NCI-H345 treated with DMSO at 0.1 percent for 48 hours (cell line): ENCODE results near the gene CGB8.
"Not testable (repeated sequence)": the region's sequence is repeated elsewhere in the genome, so short reads cannot be mapped to it uniquely, and the experiment has no call there.

Source experiments
- DNase-seq: peaks from one replicate; lab custom pipeline; 2025; ENCODE audit not compliant: unreplicated experiment; lab: John Stamatoyannopoulos, UW

CGB8 gene

GRCh38 chr19:49064768-49065611 lies 16.1 kb upstream of the CGB8 start, which contains the start of gene NTF4:
Gene NTF4 (minus strand): TSS chr19:49064818. CDS start chr19:49061997, 2,821 bp downstream.
- no peak for DNase-seq

DNA sequence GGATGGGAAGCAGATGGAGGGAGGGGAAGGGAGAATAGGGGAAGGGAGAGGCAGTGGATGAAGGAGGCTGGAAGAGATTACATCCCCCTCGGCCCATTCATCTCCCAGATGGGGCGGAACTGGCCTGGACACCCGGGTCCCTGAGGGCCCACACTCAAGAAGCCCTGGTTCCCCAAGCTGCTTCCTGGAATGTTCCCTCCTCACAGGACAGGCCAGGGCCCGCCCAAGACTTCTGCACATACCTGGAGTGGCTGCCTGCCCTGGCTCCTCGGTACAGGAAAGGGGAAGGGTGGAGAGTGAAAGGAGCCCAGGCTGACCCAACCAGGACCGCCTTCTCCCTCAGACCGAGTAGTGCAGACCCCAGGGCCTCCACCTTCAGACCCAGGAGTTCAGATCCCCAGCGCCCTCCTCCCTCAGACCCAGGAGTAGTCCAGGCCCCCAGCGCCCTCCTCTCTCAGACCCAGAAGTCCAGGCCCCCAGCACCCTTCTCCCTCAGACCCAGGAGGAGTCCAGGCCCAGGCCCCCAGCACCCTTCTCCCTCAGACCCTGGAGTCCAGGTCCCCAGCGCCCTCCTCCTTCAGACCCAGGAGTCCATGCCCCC lies 15.2 kb upstream of the CGB8 start:
- no peak for DNase-seq

DNA sequence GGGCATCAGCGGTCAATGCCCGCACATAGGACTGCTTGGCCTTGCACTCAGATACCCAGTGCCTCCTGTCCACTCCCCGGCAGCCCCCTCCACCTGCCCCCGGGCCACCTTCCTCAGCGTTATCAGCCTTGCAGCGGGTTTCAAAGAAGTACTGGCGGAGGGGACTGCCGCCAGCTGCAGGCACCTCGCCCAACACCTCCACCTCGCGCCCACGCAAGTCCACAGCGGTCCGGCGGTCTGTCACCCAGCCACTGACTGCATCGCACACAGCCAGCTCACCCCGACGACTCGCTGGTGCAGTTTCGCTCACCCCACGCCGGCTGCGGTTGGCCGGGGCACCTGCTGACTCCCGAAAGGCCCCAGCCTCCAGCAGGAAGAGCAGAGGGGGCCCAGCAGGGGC lies 12.5 kb upstream of the CGB8 start:
- DNase-seq: no peak

DNA sequence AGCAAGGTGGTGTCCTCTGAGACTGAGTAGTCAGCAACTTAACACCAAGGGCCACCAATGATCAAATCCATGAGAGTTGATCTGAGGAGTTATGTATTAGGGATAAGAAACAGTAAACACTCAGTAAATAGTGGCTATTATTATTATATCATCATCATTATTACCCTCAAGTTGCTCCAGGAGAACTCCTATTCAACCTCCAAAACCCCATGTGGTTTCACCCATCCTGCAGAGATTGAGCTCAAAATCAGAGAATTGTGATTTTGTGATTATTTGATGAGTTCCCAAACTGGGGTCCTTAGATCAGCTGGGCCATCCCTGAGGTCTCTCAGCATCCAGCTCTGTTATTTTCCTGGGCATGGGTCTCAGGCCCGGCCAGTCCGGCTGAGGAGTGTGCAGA lies 12.1 kb upstream of the CGB8 start:
- no peak for DNase-seq

DNA sequence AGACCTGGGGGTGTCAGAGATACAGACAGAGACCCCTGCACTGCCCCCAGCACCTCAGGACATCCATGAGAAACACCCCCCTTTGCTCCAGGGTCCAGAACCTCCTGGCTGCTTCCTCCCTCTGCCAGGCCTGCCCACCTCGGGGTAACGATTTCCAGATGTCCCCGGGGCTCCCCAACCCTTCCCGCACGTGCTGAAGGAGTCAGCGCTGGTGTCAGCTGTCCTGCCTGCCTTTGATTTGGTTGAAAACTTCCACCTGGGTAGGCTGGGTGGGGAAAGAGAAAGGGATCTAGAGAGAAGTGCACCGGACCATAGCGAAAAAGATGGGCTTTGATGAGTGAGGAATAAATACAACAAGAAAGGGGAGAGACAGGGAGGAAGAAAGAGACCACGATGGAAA lies 10.1 kb upstream of the CGB8 start:
- no peak for DNase-seq

DNA sequence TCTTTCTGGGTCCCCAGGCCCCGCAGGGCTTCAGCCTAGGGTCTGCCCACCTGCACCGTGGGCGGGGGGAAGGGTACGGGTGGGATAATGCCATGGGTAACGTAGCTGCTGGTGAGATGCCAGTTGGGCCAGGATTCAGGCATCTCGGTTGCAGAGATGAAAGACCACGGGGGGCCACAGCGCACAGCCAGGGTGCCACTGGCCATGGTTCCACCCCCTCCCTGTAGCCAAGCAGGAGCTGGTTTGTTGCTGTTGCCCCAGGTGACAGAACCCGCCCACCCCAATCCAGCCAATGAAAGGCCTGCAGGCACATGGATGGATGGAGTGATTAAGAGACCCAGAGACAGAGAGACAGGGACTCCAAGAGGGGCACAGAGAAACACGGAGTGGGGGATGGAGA lies 9.7 kb upstream of the CGB8 start:
- DNase-seq: no peak

GRCh38 chr19:49057636-49058234 lies 8.8 kb upstream of the CGB8 start, which contains the start of gene CGB7:
Gene CGB7 (minus strand): TSS chr19:49057749. CDS start chr19:49055375, 2,374 bp downstream.
- DNase-seq: no peak

DNA sequence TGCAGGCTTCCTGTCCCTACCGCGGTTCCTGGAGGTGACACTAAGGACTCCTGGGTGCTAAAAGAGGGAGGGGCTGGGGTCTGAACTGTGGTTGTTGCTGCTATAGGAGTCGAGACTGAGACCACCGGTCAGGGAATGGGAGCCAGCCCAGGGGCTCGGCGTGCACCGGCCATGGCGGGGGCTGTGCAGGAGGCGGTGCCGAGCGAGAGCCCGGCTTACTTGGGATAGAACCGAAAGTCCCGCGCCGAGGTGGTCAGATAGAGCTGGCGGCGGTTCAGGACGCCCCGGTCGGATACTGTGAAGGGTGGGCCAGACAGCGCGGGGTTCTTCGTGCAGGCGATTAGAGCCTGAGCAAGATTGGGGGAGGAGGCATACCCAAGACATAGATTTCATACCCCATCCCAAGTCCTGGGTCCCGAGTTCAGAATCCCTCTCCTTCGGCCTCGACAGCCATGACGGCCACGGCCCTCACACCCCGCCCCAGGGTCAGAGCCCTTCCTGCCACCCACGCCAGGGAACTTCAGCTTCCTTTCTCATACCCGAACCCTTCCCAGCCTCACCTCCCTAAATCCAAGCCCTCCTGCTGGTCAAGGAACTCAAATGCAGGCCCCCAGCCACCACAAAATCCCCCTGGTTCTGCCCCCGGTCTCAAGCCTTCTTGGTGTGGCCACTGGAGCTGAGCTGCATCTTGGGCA lies 8.1 kb upstream of the CGB8 start:
- not testable (repeated sequence) for DNase-seq

DNA sequence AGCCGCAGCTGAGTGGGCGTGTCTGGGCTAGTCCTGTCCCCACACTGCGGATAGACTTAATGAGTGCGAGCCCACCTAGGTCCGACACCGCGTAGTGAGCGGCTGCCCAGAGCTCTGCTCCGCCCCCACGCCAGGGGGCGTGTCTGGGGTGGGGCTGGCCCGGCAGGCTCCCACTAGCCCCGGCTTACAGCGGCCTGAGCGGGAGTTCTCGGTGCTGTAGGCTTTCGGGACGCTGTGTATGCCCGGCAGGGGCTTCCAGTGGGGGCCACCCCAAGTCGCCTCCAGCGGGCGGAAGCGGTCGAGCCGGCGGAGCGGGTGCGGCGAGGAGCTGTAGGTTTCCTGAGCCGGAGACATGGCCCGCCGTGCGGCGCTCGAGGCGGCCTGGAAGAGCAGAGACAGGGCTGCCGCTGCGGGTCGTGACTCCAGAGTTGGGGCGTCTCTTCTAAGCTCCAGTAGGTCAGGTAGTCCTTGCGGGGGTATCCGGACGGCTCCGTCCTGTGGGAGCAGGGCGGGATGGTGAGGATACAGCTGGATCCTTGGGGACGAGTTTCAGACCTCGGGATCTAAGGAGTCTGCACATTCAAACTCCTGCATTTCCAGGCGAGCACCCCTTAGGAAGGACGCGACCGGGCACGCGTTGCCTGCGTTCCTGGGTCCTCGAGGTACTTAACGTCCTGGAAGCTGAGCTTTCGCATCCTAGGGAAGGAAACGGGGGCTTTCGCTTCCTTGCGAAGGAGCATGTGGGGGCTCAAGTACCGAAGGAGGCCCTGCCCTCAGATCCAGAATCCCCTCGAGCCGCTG lies 7.4 kb upstream of the CGB8 start:
- DNase-seq: no peak

- not testable (repeated sequence) for DNase-seq
These were observed 1.6 kb upstream of the CGB8 start for GRCh38 chr19:49050376-49051033.

GRCh38 chr19:49049834-49050233 lies 923 bp upstream of the CGB8 start:
- not testable (repeated sequence) for DNase-seq

DNA sequence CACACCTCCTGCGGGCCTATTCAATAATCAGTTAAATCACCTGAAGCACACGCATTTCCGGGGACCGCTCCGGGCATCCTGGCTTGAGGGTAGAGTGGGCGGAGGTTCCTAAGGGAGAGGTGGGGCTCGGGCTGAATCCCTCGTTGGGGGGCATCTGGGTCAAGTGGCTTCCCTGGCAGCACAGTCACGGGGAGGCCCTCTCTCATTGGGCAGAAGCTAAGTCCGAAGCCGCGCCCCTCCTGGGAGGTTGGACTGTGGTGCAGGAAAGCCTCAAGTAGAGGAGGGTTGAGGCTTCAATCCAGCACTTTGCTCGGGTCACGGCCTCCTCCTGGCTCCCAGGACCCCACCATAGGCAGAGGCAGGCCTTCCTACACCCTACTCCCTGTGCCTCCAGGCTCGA lies 5.4 kb downstream of the CGB8 start, which contains the start of gene CGB5:
Gene CGB5 (plus strand): TSS at position 301 of the 400 bp plus-strand sequence. CDS start 362 bp downstream, outside the sequence.
- DNase-seq: not testable (repeated sequence)

GRCh38 chr19:49042666-49043065 lies 6.2 kb downstream of the CGB8 start:
- DNase-seq: not testable (repeated sequence)

DNA sequence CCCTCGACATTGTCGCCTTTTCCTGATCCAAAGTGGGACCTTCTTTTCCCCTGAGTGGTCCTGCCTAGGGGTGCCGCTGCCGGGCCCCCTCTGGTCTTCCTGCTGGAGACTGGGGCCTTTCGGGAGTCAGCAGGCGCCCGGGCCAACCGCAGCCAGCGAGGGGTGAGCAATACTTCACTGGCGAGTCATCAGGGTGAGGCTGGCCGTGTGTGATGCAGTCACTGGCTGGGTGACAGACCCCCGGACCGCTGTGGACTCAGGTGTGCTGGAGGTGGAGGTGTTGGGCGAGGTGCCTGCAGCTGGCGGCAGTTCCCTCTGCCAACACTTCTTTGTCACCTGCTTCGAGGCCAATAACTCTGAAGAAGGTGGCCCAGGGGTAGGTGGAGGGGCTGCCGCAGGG lies 6.7 kb downstream of the CGB8 start:
- no peak for DNase-seq

DNA sequence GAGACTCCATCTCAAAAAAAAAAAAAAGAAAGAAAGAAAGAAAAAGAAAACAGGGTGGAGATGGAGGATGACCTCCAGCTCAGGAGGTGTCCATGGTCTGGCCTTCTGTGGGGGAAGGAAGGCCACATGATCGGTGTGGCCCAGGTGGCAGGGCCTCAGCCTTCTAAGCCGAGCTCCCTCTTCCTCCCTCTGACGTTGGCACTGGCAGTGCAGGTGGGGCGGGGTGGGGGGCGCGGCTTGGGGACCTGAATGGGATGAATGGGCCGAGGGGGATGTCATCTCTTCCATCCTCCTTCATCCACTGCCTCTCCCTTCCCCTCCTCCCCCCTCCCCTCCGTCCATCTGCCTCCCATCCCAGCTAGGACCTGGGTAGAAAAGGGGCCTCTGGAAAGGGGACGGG lies 9.2 kb downstream of the CGB8 start:
- not testable (repeated sequence) for DNase-seq

DNA sequence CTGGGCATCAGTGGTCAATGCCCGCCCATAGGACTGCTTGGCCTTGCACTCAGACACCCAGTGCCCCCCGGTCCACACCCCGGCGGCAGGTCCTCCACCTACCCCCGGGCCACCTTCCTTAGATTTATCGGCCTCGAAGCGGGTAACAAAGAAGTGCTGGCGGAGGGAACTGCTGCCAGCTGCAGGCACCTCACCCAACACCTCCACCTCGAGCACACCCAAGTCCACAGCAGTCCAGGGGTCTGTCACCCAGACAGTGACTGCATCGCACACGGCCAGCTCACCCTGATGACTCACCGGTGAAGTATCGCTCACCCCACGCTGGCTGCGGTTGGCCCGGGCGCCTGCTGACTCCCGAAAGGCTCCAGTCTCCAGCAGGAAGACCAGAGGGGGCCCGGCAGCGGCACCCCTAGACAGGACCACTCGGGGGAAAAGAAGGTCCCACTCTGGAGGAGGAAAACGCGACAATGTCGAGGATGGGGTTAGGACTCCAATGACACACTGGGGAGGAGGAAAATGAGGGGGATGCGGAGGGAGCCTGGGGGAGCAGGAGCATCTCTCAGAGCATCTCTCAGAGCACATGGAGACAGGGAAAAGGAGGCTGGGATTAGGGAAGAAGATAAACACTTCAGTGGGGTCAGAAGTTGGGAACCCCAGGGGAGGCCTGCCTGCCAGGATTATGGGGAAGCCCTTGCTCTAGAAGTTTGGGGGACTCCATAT lies 10.2 kb downstream of the CGB8 start:
- DNase-seq: not testable (repeated sequence)

DNA sequence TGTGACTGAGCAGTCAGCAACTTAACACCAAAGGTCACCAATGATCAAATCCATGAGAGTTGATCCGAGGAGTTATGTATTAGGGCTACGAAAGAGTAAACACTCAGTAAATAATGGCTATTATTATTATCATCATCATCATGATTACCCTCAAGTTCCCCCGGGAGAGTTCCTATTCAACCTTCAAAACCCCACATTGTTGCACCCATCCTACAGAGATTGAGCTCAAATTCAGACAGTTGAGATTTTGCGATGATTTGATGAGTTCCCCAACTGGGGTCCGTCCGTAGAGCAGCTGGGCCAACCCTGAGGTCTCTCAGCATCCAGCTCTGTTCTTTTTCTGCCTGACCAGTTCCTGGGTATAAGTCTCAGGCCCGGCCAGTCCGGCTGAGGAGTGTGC lies 10.8 kb downstream of the CGB8 start:
- not testable (repeated sequence) for DNase-seq

- not testable (repeated sequence) for DNase-seq
These were observed 12.1 kb downstream of the CGB8 start, which contains the start of gene CGB1 for GRCh38 chr19:49036815-49037214. Gene CGB1 (minus strand): TSS chr19:49036895. CDS start chr19:49036711, 184 bp downstream.
